ENCODE measurements around the gene VMA21. TPM values are rescaled to one million over a fixed set of nuclear protein-coding genes. Genes with fewer than 3 reads are reported as not detected.

Gene VMA21
- total RNA-seq, 6 donors from 2014 or later: 9.4 to 30.7 (median 25.0) TPM

DNA sequence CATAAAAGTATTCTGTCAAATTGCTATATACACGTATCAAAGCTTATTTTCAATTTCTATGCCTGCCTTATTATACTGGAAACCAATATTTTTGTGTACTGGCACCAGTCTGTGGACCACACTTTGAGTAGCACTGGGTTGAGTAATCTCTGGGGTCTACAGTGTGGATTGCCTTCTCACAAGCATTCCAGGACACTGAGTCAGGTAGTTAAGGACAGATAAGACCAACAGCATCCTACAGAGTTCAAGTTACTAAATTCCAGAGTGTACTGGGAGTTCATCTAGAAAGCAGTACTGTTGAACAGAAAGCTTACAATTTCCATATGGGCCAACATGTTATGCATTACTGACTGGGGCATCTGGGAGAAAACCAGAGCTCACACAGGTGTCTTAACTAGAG is 61.8 kb downstream of the VMA21 start:
- no peaks in the 10 kb centered on the region for H3K9me3 ChIP-seq
- no peaks in the 10 kb centered on the region for H3K27me3 ChIP-seq
- no peak overlapping the region for H3K4me3 ChIP-seq
- no peak overlapping the region for H3K27ac ChIP-seq
- H3K4me1 ChIP-seq: no peaks in the 10 kb centered on the region
- TF ChIP-seq, protein P1, sequence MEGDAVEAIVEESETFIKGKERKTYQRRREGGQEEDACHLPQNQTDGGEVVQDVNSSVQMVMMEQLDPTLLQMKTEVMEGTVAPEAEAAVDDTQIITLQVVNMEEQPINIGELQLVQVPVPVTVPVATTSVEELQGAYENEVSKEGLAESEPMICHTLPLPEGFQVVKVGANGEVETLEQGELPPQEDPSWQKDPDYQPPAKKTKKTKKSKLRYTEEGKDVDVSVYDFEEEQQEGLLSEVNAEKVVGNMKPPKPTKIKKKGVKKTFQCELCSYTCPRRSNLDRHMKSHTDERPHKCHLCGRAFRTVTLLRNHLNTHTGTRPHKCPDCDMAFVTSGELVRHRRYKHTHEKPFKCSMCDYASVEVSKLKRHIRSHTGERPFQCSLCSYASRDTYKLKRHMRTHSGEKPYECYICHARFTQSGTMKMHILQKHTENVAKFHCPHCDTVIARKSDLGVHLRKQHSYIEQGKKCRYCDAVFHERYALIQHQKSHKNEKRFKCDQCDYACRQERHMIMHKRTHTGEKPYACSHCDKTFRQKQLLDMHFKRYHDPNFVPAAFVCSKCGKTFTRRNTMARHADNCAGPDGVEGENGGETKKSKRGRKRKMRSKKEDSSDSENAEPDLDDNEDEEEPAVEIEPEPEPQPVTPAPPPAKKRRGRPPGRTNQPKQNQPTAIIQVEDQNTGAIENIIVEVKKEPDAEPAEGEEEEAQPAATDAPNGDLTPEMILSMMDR (IDR thresholded peaks at IDR 0.05): no peak
- no peak for TF ChIP-seq EP300 (IDR thresholded peaks at IDR 0.05)
- TF ChIP-seq POLR2AphosphoS5 (IDR thresholded peaks at IDR 0.05): no peak
- no peak for TF ChIP-seq POLR2A (IDR thresholded peaks at IDR 0.05)
- ATAC-seq (ENCODE audit: low FRiP score in 2 of 2): no peak
- no peak for DNase-seq
- WGBS, 2 donors: 47 to 87% methylated on average over 1 of the region's 1 CpG
- H3K36me3 ChIP-seq: no peaks in the 10 kb centered on the region

Other genes starting within 250 kb of the VMA21 start
- gene GPR50, start 220.6 kb upstream of the VMA21 start, total RNA-seq: not detected
- gene PASD1, start 166.5 kb downstream of the VMA21 start, total RNA-seq: not detected

Data from upper lobe of left lung (tissue), 6 donors.